KMS-11 (cell line): ENCODE data around the gene CACNB1.

ENCODE experiments used
- H2AFZ ChIP-seq: fragments of 200-600 bp; sonication (generic); 2 replicates; pipeline ENCODE4 v1.6.1; 2016; ENCODE audit warnings: antibody characterized with exemption, mixed run types, low read depth
- H3K27ac ChIP-seq: fragments of 200-600 bp; sonication (generic); 2 replicates; pipeline ENCODE4 v1.6.1; 2016; ENCODE audit warnings: mild to moderate bottlenecking, mixed run types
- H3K27me3 ChIP-seq: fragments of 200-600 bp; sonication (generic); 2 replicates; pipeline ENCODE4 v1.6.1; 2017; ENCODE audit warnings: mild to moderate bottlenecking, low read depth, mixed run types, moderate library complexity; ENCODE audit not compliant: insufficient read depth
- H3K36me3 ChIP-seq: fragments of 200-600 bp; sonication (generic); 2 replicates; pipeline ENCODE4 v1.6.1; 2017; ENCODE audit warnings: mild to moderate bottlenecking, mixed run types; ENCODE audit not compliant: insufficient read depth
- H3K4me1 ChIP-seq: fragments of 200-600 bp; sonication (generic); 2 replicates; pipeline ENCODE4 v1.6.1; 2016; ENCODE audit warnings: mild to moderate bottlenecking, low read depth, mixed run types; ENCODE audit not compliant: poor library complexity, severe bottlenecking
- H3K4me2 ChIP-seq: fragments of 200-600 bp; sonication (generic); 2 replicates; pipeline ENCODE4 v1.7.0; 2016; ENCODE audit warnings: mild to moderate bottlenecking, mixed run types
- H3K4me3 ChIP-seq: fragments of 200-600 bp; sonication (generic); IDR thresholded peaks from 2 replicates; pipeline ENCODE4 v1.6.1; 2017; ENCODE audit warnings: low read depth, low read length, mixed read lengths; ENCODE audit not compliant: insufficient read depth
- H3K79me2 ChIP-seq: fragments of 200-600 bp; sonication (generic); 2 replicates; pipeline ENCODE4 v1.6.1; 2016; ENCODE audit warnings: low read depth, mixed run types; ENCODE audit not compliant: insufficient read depth
- H3K9ac ChIP-seq: fragments of 200-600 bp; sonication (generic); 2 replicates; pipeline ENCODE4 v1.6.1; 2016; ENCODE audit warnings: mild to moderate bottlenecking, mixed run types
- H4K20me1 ChIP-seq: fragments of 200-600 bp; sonication (generic); 2 replicates; pipeline ENCODE4 v1.6.1; 2016; ENCODE audit warnings: mild to moderate bottlenecking, mixed run types; ENCODE audit not compliant: insufficient read depth
- CTCF ChIP-seq: fragments of 200-600 bp; sonication (generic); conservative IDR thresholded peaks from 2 replicates; pipeline ENCODE4 v1.6.1; 2017; ENCODE audit warnings: low read depth, mild to moderate bottlenecking, antibody characterized with exemption, low read length, moderate library complexity, mixed read lengths

CACNB1 gene

GRCh38 chr17:39243155-39243554, 45.7 kb upstream of the CACNB1 start:
- Histone ChIP-seq H3K9ac (no peak overlapping the region), H3K27ac (no peak overlapping the region), H3K36me3 (no peaks in the 10 kb centered on the region), H3K79me2 (no peaks in the 10 kb centered on the region), H4K20me1 (no peaks in the 10 kb centered on the region), H3K4me3 (no peak overlapping the region), H3K4me1 (peaks cover 18% of the 10 kb centered on the region), H3K27me3 (no peaks in the 10 kb centered on the region), H2AFZ (no peak overlapping the region), H3K4me2 (no peak overlapping the region)
- TF ChIP-seq CTCF, result no peak

GRCh38 chr17:39240631-39241030, 43.2 kb upstream of the CACNB1 start:
- Histone ChIP-seq H3K36me3 (no peaks in the 10 kb centered on the region), H3K4me1 (peaks cover 27% of the 10 kb centered on the region), H3K4me3 (no peak overlapping the region), H3K9ac (no peak overlapping the region), H3K79me2 (no peaks in the 10 kb centered on the region), H4K20me1 (no peaks in the 10 kb centered on the region), H3K4me2 (no peak overlapping the region), H2AFZ (no peak overlapping the region), H3K27me3 (no peaks in the 10 kb centered on the region), H3K27ac (no peak overlapping the region)
- no peak for TF ChIP-seq CTCF

- H2AFZ ChIP-seq, result peak overlapping the region; percentile 45; the same call in 1 of the 2 replicates
- H3K4me1 ChIP-seq, result peaks cover 31% of the 10 kb centered on the region
- no peaks in the 10 kb centered on the region for H3K36me3 ChIP-seq
- H3K4me2 ChIP-seq, result peak overlapping the region; percentile 36; the same call in 1 of the 2 replicates
- no peak overlapping the region for H3K4me3 ChIP-seq
- H4K20me1 ChIP-seq, result no peaks in the 10 kb centered on the region
- TF ChIP-seq CTCF, result peak; percentile 85
- H3K79me2 ChIP-seq, result no peaks in the 10 kb centered on the region
- H3K9ac ChIP-seq, result no peak overlapping the region
- no peak overlapping the region for H3K27ac ChIP-seq
- H3K27me3 ChIP-seq, result no peaks in the 10 kb centered on the region
Observed at GRCh38 chr17:39239640-39240314, 42.3 kb upstream of the CACNB1 start.

- Histone ChIP-seq H3K36me3 (no peaks in the 10 kb centered on the region), H2AFZ (peak overlapping the region; percentile 38; the same call in 1 of the 2 replicates), H4K20me1 (no peaks in the 10 kb centered on the region), H3K4me3 (no peak overlapping the region), H3K27ac (no peak overlapping the region), H3K79me2 (no peaks in the 10 kb centered on the region), H3K27me3 (no peaks in the 10 kb centered on the region), H3K9ac (no peak overlapping the region), H3K4me1 (peaks cover 31% of the 10 kb centered on the region), H3K4me2 (no peak overlapping the region)
- TF ChIP-seq CTCF, result no peak
Observed at GRCh38 chr17:39238311-39238972, 41.0 kb upstream of the CACNB1 start.
